Stimulated activated CD8-positive, alpha-beta memory T cell treated with anti-CD3 and anti-CD28 coated beads, Interleukin-12 subunit alpha, Interleukin-12 subunit beta, amount 100 ng/mL, for 24 hours (primary cell): ENCODE measurements around the gene TSPAN11.
"Not testable (repeated sequence)": the region's sequence is repeated elsewhere in the genome, so short reads cannot be mapped to it uniquely, and the experiment has no call there.

Source experiments
- DNase-seq: peaks from one replicate; pipeline ENCODE4 v3.0.0-alpha.2; 2020; ENCODE audit errors: extremely low read depth

The TSPAN11 gene

GRCh38 chr12:30926243-30927221 is at the start of gene TSPAN11:
Gene TSPAN11, plus strand, starts transcription at chr12:30926748. Its CDS starts 27,244 bp downstream, at chr12:30953992.
- no peak for DNase-seq

GRCh38 chr12:30877105-30877875 is 49.3 kb upstream of the TSPAN11 start:
- DNase-seq: no peak

- no peak for DNase-seq
Observed at GRCh38 chr12:30878024-30878423, 48.5 kb upstream of the TSPAN11 start.

- no peak for DNase-seq
Observed at GRCh38 chr12:30880061-30880460, 46.5 kb upstream of the TSPAN11 start.

- DNase-seq: no peak
Observed at GRCh38 chr12:30880813-30881212, 45.7 kb upstream of the TSPAN11 start.

GRCh38 chr12:30882706-30883105 is 43.8 kb upstream of the TSPAN11 start:
- DNase-seq: no peak

- no peak for DNase-seq
Observed at GRCh38 chr12:30884799-30885198, 41.7 kb upstream of the TSPAN11 start.

- DNase-seq: no peak
Observed at GRCh38 chr12:30885321-30885720, 41.2 kb upstream of the TSPAN11 start.

GRCh38 chr12:30887226-30887625 is 39.3 kb upstream of the TSPAN11 start:
- DNase-seq: no peak

GRCh38 chr12:30888241-30888640 is 38.3 kb upstream of the TSPAN11 start:
- DNase-seq: no peak

GRCh38 chr12:30894531-30894930 is 32.0 kb upstream of the TSPAN11 start:
- DNase-seq: not testable (repeated sequence)

- no peak for DNase-seq
Observed at GRCh38 chr12:30896461-30896860, 30.1 kb upstream of the TSPAN11 start.

- no peak for DNase-seq
Observed at GRCh38 chr12:30898846-30899245, 27.7 kb upstream of the TSPAN11 start.

GRCh38 chr12:30900351-30900750 is 26.2 kb upstream of the TSPAN11 start:
- DNase-seq: no peak

GRCh38 chr12:30902001-30902400 is 24.5 kb upstream of the TSPAN11 start:
- DNase-seq: no peak

GRCh38 chr12:30902596-30902995 is 24.0 kb upstream of the TSPAN11 start:
- DNase-seq: no peak

GRCh38 chr12:30905463-30906009 is 21.0 kb upstream of the TSPAN11 start:
- DNase-seq: no peak

GRCh38 chr12:30908076-30908721 is 18.3 kb upstream of the TSPAN11 start:
- no peak for DNase-seq

- no peak for DNase-seq
Observed at GRCh38 chr12:30908722-30909348, 17.7 kb upstream of the TSPAN11 start.

GRCh38 chr12:30909349-30910037 is 17.1 kb upstream of the TSPAN11 start:
- no peak for DNase-seq

- no peak for DNase-seq
Observed at GRCh38 chr12:30910038-30910350, 16.6 kb upstream of the TSPAN11 start.
